ENCODE measurements around the gene GSE1.

The GSE1 gene

GRCh38 chr16:85618521-85618920 is 5.4 kb downstream of the GSE1 start:
- H3K4me1 ChIP-seq = peaks cover 0 to 46% (median 19%) of the 10 kb centered on the region in 4 donors
- no peak overlapping the region for H3K4me3 ChIP-seq
- TF ChIP-seq, protein P1, sequence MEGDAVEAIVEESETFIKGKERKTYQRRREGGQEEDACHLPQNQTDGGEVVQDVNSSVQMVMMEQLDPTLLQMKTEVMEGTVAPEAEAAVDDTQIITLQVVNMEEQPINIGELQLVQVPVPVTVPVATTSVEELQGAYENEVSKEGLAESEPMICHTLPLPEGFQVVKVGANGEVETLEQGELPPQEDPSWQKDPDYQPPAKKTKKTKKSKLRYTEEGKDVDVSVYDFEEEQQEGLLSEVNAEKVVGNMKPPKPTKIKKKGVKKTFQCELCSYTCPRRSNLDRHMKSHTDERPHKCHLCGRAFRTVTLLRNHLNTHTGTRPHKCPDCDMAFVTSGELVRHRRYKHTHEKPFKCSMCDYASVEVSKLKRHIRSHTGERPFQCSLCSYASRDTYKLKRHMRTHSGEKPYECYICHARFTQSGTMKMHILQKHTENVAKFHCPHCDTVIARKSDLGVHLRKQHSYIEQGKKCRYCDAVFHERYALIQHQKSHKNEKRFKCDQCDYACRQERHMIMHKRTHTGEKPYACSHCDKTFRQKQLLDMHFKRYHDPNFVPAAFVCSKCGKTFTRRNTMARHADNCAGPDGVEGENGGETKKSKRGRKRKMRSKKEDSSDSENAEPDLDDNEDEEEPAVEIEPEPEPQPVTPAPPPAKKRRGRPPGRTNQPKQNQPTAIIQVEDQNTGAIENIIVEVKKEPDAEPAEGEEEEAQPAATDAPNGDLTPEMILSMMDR (IDR thresholded peaks at IDR 0.05) = no peak
- no peaks in the 10 kb centered on the region for H3K9me3 ChIP-seq
- no peaks in the 10 kb centered on the region for H3K36me3 ChIP-seq
- H3K27me3 ChIP-seq = no peaks in the 10 kb centered on the region
- DNase-seq = no peak
- intact Hi-C loops (cut with DNase I; ENCODE audit: low total_unique reads) = loop anchor here (10.0 kb wide), 1 partner anchor 224 kb away; no protein-coding TSS in a partner anchor
- no peak overlapping the region for H3K27ac ChIP-seq

DNA sequence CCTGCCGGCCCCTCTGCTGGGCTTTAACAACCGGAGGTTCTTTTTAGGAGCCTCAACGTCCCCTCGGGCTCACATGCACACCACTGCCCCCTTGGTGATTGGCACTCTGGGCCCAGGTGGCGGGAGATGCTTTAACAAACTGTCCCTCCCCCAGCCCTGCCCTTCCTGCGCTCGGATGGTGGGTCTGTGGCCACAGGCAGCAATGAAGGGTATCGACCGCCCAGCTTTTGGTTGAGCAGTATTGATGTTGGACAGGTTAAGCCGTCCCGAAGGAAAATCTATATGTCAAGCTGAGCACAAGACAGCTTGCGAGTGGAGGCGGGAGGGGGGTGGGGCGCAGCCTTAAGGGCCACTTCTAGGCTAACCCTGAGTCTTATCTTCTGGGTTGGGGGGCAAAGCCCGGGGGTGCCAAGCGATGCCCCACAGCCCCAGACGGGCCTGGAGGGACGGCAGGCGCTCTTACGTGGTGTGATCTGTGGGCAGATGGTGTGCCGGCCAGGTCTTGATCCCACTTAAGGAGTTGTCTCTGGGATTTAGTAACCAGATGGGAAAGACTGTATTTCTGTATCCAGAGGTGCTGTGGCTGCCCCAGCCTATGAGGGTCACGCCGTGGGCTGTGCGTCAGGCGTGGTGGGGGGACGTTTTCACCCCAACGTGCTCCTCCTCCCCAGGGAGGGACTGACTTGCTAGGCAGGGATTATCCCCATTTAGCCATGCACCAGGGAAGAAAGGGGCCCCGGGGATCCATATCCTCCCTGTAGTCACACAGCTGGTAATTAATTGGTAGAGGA is 6.2 kb downstream of the GSE1 start:
- H3K9me3 ChIP-seq = no peaks in the 10 kb centered on the region
- intact Hi-C loops (cut with DNase I; ENCODE audit: low total_unique reads) = loop anchor here (10.0 kb wide), 1 partner anchor 224 kb away; no protein-coding TSS in a partner anchor
- peaks cover 0 to 43% (median 16%) of the 10 kb centered on the region in 4 donors for H3K4me1 ChIP-seq
- H3K4me3 ChIP-seq = no peak overlapping the region
- H3K36me3 ChIP-seq = peaks cover 0 to 4% (median 0%) of the 10 kb centered on the region in 3 donors
- TF ChIP-seq, protein P1 (IDR thresholded peaks at IDR 0.05) = no peak
- no peak overlapping the region for H3K27ac ChIP-seq
- H3K27me3 ChIP-seq = no peaks in the 10 kb centered on the region
- no peak for DNase-seq

- H3K4me3 ChIP-seq = no peak overlapping the region
- no peak for DNase-seq
- TF ChIP-seq, protein P1 (IDR thresholded peaks at IDR 0.05) = no peak
- H3K27ac ChIP-seq = no peak overlapping the region
- no peaks in the 10 kb centered on the region for H3K9me3 ChIP-seq
- peaks cover 0 to 34% (median 6%) of the 10 kb centered on the region in 4 donors for H3K4me1 ChIP-seq
- no peaks in the 10 kb centered on the region for H3K27me3 ChIP-seq
- intact Hi-C loops (cut with DNase I; ENCODE audit: low total_unique reads) = no loop called here
- peaks cover 0 to 10% (median 0%) of the 10 kb centered on the region in 3 donors for H3K36me3 ChIP-seq
Observed at GRCh38 chr16:85620374-85620773, 7.3 kb downstream of the GSE1 start.

DNA sequence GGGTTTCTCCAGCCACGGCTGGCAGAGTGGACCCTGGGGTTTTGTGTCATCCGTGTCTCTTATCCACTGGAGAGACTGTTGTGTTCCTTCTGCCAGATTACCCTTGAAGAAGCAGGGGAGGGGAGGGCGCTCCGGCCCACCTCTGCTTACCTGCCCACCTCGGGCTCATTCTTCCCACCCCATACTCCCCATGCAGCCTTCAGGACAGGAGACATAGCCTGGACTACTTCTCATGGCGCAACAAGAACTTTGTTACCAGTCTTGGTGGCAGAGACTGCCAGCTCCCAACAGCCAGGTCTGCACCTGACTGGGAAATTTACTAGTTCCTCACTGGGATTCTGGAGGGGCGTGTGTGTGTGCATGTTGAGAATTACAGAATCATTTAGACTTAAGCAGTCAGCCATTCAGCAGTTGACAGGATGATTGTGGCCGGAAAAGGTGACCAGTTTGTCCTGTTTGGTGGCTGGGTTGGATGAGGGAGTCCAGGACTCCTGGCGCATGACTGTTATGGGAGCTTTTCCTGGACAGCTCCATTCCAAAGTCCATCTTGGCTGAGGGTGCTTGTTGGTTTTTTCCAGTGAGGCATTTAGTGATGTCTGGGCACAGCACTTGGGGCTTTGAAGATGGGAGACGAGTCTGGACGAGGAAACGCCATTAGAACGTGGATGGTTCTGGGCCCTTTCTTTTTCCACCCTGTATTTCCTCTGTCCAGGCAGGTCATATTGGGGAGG is 8.7 kb downstream of the GSE1 start:
- Histone ChIP-seq H3K27me3 (no peaks in the 10 kb centered on the region), H3K36me3 (peaks cover 0 to 11% (median 0%) of the 10 kb centered on the region in 3 donors), H3K4me1 (peaks cover 0 to 32% (median 0%) of the 10 kb centered on the region in 4 donors), H3K9me3 (no peaks in the 10 kb centered on the region), H3K4me3 (no peak overlapping the region), H3K27ac (no peak overlapping the region)
- no peak for DNase-seq
- TF ChIP-seq, protein P1 (IDR thresholded peaks at IDR 0.05) = no peak
- intact Hi-C loops (cut with DNase I; ENCODE audit: low total_unique reads) = no loop called here

- H3K9me3 ChIP-seq = no peaks in the 10 kb centered on the region
- intact Hi-C loops (cut with DNase I; ENCODE audit: low total_unique reads) = no loop called here
- H3K27ac ChIP-seq = no peak overlapping the region
- H3K4me1 ChIP-seq = peaks cover 0 to 31% (median 5%) of the 10 kb centered on the region in 4 donors
- H3K4me3 ChIP-seq = no peak overlapping the region
- H3K36me3 ChIP-seq = peaks cover 0 to 11% (median 0%) of the 10 kb centered on the region in 3 donors
- DNase-seq = no peak
- TF ChIP-seq, protein P1 (IDR thresholded peaks at IDR 0.05) = no peak
- H3K27me3 ChIP-seq = no peaks in the 10 kb centered on the region
Observed at GRCh38 chr16:85622683-85623082, 9.6 kb downstream of the GSE1 start.
